HG03108 (cell line): ENCODE data around the gene RAD17.
"Not testable (repeated sequence)": the region's sequence is repeated elsewhere in the genome, so short reads cannot be mapped to it uniquely, and the experiment has no call there.

Experiments
- ATAC-seq: cut with Tn5 transposase; IDR thresholded peaks from one replicate; pipeline ENCODE4 v1.9.1; 2021; ENCODE audit warnings: moderate library complexity; ENCODE audit not compliant: unreplicated experiment

RAD17 gene, protein sequence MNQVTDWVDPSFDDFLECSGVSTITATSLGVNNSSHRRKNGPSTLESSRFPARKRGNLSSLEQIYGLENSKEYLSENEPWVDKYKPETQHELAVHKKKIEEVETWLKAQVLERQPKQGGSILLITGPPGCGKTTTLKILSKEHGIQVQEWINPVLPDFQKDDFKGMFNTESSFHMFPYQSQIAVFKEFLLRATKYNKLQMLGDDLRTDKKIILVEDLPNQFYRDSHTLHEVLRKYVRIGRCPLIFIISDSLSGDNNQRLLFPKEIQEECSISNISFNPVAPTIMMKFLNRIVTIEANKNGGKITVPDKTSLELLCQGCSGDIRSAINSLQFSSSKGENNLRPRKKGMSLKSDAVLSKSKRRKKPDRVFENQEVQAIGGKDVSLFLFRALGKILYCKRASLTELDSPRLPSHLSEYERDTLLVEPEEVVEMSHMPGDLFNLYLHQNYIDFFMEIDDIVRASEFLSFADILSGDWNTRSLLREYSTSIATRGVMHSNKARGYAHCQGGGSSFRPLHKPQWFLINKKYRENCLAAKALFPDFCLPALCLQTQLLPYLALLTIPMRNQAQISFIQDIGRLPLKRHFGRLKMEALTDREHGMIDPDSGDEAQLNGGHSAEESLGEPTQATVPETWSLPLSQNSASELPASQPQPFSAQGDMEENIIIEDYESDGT

DNA sequence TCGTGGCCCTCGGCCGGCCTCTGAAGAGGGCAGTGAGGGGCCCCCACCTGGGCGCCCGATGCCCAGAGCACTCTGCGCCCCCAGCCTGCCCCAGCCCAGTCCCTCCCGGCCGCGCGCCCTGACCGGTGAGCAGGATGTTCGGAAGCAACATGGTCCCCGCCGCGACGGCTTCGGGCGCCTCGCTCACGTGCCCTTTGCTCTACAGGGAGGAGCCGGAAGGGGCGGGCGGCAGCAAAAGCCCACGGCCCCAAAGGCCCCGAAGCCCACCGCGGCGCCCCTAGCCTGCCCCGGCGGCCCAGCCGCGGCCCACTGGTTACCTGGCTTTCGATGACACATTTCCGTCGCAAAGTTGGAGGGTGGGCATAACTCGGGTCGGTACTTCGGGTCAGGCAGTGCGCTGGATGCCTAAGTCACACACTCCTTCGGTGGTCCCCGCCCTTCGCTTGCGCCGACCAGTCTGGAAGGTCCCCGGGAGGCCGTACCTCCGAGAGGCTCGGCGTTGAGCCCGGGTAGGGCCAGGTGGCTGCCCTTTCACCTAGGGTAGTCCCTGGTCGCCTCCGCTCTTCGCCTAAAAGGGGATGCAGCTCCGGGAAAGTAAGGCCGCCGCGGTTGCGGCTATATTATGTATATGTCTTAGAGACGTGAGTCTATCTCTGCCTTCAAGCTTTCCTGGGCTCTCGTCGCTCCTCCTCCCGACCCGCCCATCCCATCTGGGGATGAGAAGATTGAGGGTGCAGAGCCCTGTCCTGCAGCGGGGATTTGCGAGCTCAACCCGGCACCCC, at the start of gene RAD17, which contains the start of the genes AK6 and TAF9:
Gene RAD17 (plus strand): TSS at position 479 of the 782 bp plus-strand sequence. CDS start 2,391 bp downstream, outside the sequence.
Gene AK6 (minus strand): TSS at position 181 of the 782 bp plus-strand sequence. CDS start 30 bp downstream, at position 151.
Gene TAF9 (minus strand): TSS at position 181 of the 782 bp plus-strand sequence. CDS start 3,783 bp downstream, outside the sequence.
- ATAC-seq, result peak; percentile 92

DNA sequence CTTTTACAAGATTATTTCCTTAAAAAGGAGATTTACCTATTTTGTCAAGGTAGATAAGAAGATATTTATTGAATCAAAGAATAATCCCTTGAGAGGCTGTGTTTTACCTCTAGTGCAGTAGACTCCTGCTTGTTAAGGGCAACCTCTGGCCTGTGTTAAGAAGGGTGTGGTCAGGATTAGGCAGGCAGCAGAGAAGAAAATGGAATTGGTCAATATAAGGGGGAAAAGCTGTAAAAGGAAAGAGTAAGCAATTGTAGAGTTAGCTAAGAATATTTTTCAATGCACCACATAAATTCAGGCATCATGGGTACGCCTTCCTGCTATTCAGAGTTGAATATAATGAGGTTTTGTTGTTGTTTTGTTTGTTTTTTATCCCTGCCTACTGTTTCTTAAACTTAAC, 43.3 kb upstream of the RAD17 start:
- ATAC-seq, result no peak

DNA sequence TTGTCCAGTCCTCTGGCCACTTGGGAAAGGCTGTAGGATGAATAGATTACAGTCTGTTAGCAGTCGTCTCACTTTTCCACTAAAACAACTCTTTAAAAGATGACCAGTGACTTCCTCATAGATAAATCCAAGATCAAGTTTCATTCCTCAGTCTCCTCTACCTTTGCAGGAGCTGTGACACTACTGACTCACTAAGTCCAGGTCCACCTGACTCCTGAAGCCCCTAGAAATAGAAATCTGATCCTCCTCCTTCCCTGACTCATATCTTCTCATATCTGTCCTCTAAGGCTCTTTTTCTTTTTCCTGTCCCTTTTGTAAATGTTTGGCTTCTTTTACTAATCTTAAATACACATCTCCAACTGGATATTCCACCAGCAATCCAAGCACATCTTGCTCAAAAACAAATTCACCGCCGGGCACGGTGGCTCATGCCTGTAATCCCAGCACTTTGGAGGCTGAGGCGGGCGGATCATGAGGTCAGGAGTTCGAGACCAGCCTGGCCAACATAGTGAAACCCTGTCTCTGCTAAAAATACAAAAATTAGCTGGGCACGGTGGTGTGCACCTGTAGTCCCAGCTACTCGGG, 39.6 kb upstream of the RAD17 start:
- no peak for ATAC-seq

DNA sequence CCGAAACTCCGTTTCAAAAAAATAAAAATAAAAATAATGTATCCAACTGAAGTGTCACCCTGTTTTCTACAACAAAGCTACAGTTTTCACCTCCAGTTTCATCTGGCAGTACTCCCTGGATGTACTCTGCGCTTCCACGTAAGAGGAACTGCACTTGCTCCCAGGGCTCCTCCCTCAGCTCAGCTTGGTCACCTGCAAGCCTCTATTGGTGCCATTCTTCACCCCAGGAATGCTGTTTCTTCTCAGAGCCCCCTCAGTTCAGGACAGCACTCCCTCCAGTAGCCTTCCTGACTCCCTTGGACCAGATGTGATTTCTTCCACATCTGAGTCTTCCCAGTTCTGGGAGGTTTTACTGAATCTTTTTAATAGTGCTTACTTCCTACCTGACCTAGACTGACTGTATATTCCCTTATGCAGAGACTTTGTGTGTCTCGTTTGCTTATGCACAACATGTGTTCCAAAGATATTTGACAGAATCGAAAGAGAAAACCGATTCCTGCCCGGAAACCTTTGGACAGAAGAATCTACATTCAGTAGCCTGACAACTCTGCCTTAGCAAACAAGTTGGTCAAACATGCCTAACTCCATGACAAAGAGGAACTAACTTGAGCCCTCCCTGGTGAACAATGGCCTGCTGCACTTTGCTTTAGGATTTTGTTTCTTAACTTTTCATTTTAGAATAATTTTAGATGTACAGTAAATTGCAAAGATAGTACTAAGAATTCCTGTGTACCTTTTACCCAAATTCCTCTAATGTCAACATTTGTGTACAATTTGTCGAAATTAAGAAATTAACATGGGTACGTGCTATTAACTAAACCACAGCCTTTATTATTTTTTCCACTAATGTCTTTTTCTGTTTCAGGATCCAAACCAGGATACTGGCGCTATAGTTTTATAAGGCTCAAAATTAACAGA, 37.8 kb upstream of the RAD17 start:
- ATAC-seq, result no peak

DNA sequence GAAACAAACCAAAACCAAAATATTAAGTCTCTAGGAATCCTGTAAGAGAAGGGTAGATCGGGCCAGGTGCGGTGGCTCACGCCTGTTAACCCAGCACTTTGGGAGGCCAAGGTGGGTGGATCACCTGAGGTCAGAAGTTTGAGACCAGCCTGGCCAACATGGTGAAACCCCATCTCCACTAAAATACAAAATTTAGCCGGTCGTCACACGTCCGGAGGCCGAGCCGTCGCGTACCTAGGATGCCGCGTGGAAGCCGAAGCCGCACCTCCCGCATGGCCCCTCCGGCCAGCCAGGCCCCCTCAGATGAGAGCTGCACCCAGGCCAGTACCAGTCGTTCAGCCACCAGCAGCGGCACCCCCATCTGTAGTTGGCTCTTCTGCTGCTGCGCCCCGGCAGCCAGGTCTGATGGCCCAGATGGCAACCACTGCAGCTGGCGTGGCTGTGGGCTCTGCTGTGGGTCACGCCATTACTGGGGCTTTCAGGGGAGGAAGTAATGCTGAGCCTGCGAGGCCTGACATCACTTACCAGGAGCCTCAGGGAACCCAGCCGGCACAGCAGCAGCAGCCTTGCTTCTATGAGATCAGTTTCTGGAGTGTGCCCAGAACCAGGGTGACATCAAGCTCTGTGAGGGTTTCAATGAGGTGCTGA, 35.8 kb upstream of the RAD17 start:
- not testable (repeated sequence) for ATAC-seq

DNA sequence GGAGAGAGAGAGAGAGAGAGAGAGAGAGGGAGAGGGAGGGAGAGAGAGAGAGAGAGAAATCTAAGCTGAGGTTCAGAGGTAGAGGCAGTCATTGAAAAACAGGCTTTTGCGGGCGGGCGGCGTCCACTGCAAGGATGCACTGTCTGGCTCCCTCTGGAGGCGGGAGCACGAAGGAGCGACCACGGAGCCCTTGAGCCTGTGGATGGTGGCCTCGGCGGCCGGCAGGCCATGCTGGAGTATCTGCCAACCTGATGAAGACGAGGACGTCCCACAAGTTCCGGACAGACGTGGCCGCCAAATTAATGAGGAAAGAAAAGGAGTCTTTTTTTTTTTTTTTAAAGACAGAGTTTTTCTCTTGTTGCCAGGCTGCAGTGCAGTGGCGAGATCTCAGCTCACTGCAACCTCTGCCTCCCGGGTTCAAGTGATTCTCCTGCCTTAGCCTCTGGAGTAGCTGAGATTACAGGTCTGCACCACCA, 34.8 kb upstream of the RAD17 start:
- ATAC-seq, result peak; percentile 71

DNA sequence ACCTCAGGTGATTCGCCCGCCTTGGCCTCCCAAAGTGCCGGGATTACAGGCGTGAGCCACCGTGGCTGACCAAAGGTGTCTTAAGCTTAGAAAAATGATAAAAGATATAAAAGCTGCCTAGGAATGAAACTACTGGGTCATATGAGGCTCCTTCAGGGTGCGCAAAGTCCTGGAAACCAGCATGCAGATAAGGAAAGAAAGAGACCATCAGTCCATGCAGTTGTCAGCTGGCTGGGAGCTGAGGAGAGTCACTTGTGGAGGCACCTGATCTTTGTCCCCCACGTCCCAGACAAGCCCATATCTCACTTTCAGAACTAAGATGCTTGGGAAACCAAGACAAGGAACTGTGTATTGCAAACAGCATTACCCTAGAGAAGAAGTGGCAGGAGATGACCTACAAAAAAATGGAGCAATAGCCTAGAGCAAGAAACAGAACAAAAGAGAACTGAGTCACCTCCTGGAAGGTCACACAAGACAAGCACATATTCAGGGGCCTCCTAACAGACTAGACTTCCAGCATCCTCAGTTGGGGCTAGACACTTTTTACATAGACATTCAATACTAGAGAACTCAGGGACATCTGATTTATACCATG, 34.2 kb upstream of the RAD17 start:
- no peak for ATAC-seq

DNA sequence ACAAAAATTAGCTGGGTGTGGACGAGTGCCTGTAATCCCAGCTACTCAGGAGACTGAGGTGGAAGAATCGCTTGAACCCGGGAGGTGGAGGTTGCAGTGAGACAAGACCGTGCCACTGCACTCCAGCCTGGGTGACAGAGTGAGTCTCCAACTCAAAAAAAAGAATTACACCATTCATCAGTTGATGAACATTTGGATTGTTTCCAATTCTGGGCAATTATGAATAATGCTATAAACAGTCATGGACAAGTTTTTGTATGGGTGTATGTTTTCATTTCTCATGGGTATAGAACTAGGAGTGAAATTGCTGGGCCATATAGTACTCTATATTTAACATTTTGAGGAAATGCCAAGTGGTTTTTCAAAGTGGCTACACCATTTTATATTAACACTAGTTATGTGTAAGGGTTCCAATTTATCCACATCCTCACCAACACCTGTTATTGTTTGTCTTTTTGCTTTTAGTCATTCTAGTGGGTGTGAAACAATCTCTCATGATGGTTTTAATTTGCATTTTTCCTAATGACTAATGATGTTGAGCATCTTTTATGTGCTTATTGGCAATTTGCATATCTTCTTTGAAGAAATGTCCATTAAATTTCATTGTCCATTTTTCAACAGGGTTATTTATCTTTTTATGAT, 28.0 kb upstream of the RAD17 start:
- no peak for ATAC-seq

DNA sequence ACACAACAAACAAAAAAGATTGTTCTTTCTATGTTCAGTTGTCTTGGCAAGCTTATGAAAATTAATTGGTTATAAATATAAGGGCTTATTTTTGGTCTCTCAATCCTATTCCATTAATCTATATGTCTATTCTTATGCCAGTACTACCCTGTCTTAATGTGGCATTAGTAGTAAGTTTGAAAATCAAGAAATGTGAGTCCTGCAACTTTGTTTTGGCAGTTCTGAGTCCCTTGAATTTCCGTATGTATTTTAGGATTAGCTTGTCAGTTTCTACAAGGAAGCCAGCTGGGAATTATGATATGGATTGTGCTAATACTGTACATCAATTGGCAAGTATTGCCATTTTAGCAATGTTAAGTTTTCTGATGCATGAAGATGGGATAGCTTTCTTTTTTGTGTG, 26.5 kb upstream of the RAD17 start:
- no peak for ATAC-seq

DNA sequence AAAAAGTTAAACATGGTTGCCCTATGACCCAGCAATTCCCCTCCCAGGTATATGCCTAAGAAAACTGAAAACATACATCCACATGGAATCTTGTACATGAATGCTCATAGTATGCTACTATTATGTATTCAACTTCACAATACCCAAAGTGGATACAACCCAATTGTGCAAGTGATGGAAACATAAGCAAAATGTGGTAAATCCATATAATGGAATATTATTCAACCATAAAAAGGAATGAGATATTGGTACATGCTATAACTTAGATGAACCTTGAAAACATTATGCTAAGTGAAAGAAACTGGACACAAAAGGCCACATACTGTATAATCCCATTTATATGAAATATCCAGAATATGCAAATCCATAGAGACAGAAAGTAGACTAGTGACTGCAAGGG, 19.0 kb upstream of the RAD17 start:
- no peak for ATAC-seq

DNA sequence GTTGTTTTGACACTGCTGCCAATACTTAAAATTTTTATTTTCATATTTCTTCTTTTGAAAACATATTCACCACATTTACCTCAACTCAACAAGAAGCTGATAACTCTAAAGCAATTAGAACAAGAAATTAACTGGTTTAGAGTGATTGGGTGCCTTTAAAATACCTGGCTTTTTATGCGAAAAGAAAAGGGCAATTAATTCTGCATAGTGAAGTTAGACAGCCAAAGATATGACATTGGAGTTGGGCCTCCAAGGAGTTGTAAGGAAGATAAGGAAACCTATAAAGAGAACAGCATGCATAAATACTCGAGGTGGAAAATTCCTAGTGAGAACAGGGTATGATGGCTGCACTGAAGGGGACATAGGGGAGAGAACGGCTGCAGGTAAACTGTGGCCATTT, 9.9 kb upstream of the RAD17 start:
- no peak for ATAC-seq

DNA sequence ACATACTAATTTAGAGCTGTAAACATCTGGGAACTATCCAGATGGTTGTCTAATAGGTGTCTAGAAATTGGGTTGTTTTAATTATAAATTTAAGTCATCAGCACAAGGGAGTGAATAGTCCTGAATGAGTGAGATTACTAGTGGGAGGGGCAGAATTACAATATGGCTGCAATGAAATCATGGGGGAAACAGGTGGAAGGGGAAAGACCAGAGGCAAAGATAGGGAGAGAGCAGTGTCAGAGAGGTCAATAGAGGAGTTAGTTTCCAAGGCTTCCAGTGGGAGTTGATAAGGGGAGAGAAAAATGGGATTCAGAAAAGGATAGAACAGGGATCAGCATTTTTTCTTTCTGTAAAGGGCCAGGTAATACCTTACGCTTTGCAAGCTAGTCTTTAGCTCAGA, 9.2 kb upstream of the RAD17 start:
- no peak for ATAC-seq

DNA sequence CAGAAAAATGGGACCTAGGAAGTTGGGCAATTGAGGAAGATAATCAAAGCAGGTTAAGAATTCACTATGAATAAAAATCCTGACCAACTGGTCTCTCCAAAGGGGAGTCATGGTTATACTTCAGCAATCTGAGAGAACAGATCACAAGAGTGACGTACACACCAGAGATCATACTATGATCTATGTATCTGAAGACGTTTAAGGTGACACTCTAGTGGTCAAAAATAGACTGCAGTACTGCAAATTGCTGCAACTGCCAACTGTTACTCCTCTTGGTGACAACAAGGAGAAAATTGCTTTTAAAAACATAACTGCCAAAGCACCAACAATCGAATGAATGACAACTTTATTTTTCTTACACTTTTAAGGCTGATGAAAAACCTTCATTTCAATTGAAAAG, 5.2 kb upstream of the RAD17 start:
- no peak for ATAC-seq

DNA sequence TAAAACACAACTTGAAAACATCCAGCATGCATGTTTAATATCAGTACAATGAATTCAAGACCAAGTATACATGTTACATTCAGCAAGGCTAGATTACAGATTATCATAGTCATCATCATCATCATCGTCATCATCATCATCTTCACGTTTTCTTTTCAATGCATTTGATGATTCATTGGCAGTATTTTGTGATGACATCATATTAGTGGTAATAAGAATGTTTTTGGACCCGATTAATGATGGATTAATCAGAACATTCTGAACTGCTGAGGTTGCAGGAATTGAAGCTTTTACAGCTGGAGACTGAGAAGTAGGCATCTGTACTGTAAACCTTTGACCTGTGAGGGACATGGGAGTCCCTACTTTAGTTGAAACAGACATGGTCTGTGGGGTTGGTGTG, 4.8 kb upstream of the RAD17 start:
- ATAC-seq, result no peak

DNA sequence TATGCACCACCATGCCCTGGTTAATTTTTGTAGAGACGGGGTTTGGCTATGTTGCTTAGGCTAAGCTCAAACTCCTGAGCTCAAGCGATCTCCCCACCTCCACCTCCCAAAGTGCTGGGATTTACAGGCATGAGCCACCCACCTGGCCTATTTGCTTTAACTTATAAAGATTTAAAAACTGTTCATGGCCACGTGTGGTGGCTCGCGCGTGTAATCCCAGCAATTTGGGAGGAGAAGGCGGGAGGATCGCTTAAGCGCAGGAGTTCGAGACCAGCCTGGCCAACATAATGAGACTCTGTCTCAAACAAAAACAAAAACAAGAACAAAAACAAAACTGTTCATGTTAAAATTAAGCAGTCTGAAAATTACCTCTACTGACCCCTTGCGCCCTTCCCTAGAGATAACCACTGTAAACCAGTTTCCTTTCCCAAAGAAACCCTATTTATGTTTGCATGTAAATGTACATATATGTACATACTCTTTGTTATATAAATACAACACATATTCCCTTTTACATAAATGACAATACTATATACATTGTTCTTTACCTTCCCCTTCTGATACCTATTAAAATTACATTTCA, 1.8 kb upstream of the RAD17 start:
- ATAC-seq, result no peak

DNA sequence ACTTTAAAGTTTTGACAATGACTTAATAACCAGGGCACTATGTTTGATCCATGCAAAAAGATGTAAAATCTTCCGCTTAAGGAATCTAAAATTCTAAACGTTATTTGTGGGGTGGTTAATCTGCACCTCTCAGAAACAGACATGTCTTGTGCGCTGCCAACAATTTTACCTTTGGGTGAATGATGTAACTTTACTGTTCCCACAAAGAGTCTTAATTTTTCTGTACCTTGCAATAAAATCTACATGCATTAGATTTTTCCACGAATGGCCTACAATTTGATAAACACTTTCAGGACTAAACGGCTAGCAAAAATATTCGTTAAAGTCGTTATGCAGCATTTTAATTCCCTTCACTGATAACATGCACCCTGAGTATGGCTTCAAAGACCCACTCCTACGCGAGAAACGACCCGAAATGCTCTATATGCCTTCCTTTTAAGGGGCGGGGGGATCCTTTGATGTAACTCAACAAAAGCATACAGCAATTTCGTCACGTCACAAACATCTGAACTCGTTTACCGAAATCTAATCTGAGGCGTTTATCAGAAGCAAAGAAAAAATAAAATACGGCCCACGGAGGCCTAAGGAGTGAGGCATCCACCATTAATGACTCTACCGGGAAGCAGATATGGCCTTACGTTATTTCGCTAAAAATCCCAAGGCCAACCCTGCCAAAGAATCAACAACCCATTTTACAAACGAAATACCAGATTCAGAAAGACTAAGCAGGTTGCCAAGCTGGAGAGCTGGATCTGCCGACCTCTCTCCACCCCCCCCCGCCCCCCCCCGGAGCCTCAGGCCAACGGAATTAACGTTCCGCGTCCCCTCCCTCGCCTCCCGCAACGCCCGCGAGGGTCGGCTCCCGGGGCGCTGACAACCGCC, 919 bp upstream of the RAD17 start:
- ATAC-seq, result peak; percentile 21

DNA sequence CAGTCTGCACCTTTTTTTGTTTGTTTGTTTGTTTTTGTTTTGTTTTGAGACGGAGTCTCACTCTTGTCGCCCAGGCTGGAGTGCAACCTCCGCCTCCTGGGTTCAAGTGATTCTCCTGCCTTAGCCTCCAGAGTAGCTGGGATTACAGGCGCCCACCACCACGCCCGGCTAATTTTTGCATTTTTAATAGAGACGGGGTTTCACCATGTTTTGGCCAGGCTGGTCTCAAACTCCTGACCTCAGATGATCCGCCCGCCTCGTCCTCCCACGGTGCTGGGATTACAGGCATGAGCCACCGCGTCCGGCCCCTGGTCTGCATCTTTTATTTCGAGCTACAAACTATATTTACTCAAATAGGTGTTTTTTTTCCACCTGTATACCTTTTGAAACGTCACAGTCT, 717 bp downstream of the RAD17 start:
- not testable (repeated sequence) for ATAC-seq
